Dedifferentiated amniotic fluid mesenchymal stem cell (primary cell): ENCODE measurements around the gene PIGH.

Source experiments
- DNase-seq: peaks from one replicate; pipeline ENCODE4 v3.0.0-alpha.2; 2016; ENCODE audit errors: extremely low spot score

The PIGH gene

GRCh38 chr14:67575684-67576083 lies 24.4 kb downstream of the PIGH start:
- DNase-seq, result no peak

DNA sequence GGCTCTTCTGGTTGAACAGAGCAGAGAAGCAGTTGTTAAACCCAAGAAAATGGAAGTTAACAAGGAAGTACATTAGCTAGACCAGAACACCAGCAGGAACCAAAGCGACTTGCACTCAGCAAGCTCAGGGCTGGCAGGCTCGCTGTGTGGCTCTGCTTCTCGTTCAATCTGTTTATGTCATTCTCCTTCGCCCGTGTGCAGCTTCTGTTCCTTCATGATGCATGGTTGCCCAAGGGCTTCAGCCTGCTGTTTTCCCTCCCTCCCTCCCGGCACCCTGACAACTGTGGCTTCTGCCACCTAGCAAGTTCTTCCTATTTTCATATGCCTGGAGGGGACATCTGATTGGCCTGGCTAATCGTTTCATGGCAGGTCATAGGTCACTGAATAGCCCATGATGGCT lies 25.3 kb downstream of the PIGH start:
- no peak for DNase-seq

- DNase-seq, result no peak
Observed at GRCh38 chr14:67574156-67574555, 25.9 kb downstream of the PIGH start.

- DNase-seq, result no peak
Observed at GRCh38 chr14:67573228-67574010, 26.6 kb downstream of the PIGH start.

DNA sequence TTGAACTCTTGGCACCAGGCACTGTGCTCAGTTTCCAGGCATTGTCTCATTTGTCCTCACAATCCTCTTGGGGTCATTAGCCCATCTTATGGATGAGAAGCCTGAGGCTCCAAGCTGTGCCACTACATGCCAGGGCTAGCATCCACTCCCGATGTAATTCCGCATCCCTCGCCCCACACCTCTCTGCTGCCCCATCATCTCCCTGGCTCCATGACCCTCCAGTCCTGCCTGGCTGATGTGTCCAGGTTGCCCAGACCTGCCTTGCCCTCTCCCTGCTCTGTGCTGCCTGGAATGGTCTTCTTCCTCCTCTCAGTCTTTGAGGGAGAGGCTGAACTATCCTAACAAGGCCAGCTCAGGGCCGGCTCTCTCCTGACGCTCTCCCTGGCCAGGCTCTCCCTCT lies 27.5 kb downstream of the PIGH start:
- no peak for DNase-seq

- DNase-seq, result no peak
Observed at GRCh38 chr14:67571991-67572323, 28.1 kb downstream of the PIGH start.

DNA sequence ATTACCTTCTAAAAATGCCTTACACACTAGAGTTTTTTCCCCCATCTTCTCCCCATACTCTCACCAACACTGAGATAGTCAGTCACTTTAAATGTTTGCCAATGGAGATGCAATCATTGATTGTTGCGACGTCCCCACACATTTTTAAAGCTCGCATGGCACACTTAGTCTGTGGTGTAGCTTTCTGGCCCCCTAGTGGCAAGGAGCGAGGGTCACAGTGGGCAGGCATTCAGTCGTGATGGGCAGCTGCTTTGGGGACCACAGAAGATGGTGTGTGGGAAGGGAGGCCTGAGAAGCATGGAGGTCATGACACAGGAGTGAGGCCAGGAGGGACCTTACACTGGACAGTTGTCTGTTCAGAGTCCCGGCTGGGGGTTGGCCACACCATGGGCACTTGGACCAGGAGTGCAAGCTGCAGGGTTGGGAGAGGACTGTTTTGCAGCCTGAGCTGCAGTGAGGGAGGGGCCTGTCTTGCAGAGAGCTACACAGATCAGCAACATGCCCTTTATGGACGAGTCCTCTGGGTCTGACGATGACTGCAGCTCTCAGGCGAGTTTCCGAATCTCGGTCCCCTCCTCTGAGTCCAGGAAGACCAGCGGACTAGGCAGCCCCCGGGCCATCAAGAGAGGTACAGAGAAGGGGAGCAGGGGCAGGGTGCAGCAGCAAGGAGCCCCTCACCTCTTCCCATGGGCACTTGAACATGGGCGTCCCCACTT lies 28.6 kb downstream of the PIGH start:
- peak; percentile 54 for DNase-seq

GRCh38 chr14:67570453-67570852 lies 29.6 kb downstream of the PIGH start:
- DNase-seq, result no peak

GRCh38 chr14:67569651-67570290 lies 30.3 kb downstream of the PIGH start:
- no peak for DNase-seq

DNA sequence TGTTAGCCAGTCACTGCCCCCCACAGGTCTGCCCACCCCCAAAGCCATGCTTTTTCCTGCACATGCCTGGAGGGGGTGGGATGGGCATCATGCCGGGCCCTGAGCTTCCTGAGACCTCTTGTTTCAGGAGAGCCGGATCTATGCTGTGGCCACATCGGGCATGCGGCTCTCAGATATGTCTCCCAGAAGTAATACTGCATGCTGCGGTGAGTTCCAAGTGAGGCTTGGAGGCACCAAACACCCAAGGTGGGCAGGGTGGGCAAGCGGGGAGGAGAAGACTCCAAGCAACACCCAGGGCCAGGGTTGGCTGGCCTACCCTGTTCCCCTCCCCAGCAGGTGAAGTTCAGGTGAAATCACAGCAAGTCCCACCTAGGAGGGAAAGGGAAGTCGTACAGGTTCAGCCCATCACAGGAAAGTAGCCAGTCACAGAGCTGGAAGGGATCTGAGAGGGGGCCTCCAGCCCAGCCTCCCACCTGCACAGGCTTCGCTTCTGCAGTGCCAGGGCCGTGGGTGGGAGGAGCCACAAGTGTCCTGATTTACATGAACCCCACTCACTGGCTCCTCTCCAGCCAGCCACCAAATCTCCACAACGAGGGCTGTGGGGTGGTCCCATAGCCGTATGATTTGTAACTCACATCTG lies 30.9 kb downstream of the PIGH start:
- DNase-seq, result no peak

DNA sequence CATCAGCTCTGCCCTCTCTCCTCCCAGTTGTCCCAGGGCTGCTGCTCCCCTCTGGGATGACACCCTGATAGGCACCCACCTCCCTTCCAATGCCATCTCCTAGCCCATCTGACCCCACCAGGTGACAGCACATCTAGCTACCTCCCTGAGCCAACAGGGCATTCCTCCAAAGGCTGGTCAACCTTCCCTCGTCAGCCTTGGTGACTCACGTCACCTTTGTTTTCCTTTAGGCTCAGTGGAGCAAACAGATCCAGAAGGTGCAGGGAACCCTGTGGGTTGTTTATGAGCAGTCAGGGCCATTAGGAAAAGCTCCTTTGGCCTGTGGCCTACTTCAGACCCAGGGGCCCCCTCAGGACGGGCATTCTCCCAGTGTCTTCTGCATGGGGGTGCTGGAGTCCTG lies 32.4 kb downstream of the PIGH start:
- DNase-seq, result no peak

- no peak for DNase-seq
Observed at GRCh38 chr14:67566908-67567307, 33.2 kb downstream of the PIGH start.

GRCh38 chr14:67564236-67564635 lies 35.8 kb downstream of the PIGH start:
- DNase-seq, result no peak

GRCh38 chr14:67562776-67563150 lies 37.3 kb downstream of the PIGH start:
- no peak for DNase-seq

DNA sequence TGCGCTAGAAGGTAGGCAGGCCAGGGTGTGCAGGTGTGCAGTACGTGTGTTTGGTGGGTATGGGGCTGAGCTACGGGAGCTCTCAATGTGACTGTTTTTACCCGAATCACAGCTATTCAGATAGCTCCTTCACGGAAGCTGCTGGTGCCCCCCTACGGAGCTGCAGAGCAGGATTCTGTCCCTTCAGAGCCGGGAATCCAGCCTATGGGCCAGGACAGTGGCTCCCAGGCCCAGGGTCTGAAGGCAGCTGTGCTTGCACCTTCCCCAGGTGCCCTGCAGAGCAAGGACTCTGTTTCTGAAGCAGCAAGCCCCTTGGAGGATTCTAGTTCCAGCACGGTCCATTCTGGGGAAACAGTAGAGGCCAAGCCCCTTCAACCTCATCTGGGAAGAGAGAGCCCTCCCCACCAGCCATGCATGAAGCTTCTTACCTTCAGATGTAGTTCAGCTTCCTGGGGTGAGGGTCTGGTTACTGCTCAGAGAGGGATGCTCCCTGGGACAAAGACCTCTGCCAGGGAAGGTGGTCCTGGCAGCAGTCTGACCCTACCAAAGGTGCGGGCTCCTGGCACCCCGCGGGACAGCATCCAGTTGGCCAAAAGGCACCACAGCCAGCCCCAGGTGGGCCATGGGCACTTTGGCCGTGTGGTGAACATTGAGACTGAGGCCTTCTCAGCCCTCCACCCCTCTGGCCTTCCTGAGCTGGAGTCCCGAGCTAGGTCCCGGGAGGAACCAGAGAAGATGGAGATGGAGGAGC lies 37.9 kb downstream of the PIGH start:
- DNase-seq, result no peak

DNA sequence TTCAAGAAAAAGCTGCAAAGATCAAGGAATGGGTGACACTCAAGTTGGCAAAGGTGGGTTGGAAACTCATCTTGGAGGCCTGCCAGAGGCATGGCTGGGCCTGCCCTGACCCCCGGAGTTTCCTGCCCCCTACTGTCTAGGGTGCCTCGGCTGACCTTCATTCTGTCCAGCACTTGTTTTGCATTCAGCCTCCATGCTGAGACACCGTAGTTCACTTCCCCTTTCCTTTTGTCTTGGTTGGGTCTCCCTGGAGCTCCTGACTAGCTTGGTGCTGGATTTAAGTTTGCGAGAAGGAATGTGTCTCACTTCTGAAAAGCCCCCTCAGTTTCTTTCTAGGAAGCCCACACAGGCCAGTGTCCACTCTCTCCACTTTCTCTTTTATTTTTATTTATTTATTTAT lies 40.4 kb downstream of the PIGH start:
- DNase-seq, result no peak

- no peak for DNase-seq
Observed at GRCh38 chr14:67557656-67558055, 42.4 kb downstream of the PIGH start.

DNA sequence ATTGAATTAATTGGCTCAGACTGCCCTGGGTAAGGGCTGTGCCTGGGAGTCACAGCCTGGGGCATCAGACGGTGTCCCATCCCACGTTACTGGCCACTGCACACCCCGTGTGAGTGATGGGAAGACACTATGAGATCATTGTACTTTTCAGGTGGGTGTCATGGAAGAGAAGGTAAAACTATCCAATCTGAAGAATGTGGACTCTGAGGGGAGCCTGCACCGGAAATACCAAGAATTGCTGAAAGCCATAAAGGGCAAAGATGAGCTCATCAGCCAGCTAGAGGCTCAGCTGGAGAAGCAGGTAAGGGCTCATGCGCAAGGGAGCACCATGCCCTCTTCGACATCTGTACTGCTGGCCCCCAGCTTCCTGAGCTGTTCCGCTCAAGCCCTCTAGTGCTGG lies 43.0 kb downstream of the PIGH start:
- DNase-seq, result no peak

DNA sequence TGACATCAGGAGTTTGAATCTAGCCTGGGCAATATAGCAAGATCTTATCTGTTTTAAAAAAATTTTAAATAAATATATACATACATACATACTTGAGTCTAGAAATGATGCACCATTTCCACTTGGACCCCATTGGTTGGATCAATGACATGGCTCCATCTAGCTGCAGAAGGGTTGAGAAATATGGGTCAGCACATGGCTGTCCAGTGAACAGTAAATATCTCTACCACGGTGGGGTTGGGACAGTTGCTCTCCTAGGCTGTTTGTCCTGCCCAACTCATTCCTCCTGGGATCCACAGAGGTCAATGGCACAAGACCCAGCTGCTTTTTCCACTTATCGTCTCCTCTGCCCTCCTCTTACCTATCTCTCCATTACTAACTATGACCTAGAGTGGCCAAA lies 43.4 kb downstream of the PIGH start:
- DNase-seq, result no peak

DNA sequence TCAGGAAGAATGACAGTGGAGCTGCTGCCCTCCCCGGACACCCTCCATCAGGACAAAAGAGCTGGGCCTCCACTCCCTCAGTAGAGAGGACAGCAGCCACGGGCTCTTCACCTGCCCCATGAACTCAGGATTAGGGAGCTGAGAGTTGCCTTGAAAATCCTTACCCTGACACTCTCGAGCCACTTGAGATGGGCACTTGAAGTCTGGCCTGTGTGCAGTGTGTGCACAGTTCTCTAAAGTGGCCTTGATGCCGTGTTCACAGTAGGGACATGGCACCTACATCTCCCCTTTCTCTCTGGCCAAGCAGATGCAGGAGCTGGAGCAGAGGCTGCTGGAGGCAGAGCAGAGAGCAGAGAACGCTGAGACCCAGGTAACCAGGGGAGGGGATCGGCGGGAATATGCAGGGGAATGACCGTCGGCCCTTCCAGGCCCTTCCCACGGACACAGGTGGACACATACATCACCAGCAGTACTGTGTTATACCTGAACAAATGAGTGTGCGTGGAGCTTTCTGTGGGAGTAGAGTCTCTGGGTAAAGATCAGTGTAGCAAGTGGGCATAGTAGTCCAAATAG lies 44.5 kb downstream of the PIGH start:
- no peak for DNase-seq

GRCh38 chr14:67554341-67554740 lies 45.7 kb downstream of the PIGH start:
- no peak for DNase-seq

DNA sequence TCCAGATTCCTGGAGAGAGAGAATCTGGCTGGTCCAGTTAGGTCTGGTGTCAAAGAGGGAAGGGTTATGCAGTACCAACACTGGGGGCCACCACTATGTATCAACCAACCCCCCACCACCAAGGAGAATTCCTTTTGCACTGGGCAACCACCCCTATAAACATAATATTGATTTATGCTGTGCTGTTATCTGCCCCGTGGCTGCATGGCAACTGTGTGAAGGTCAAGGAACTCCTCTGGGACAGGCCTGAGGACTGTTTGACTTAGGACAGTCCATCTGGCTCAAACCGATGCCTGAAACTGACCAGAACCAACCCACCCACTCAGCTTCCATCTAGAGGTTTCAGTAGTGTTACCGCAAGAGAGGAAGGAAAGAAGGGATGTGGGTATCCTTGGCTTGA lies 46.5 kb downstream of the PIGH start:
- DNase-seq, result no peak
